HEK293 (cell line): ENCODE data around the gene ARL11.
A peak's percentile ranks its signal among the peaks of the same experiment; 100 is the strongest.

Source experiments
- CTCF ChIA-PET: fragments of 350-600 bp; formaldehyde crosslinking; extraction: SDS; loops from one replicate; lab custom pipeline; 2021; ENCODE audit warnings: antibody characterized with exemption; lab: Yijun Ruan, JAX
- POLR2A ChIA-PET: fragments of 300-600 bp; formaldehyde crosslinking; extraction: SDS; loops from one replicate; lab custom pipeline; 2020; ENCODE audit warnings: antibody characterized with exemption, inconsistent platforms; lab: Yijun Ruan, JAX
- H3K27ac ChIP-seq: fragments of 200-500 bp; sonication (Bioruptor generic); 2 replicates; pipeline ENCODE4 v1.5.1; 2014; ENCODE audit warnings: low read depth, low read length, control low read depth, inconsistent platforms; ENCODE audit errors: extremely low read depth
- H3K36me3 ChIP-seq, 2 experiments: fragments of 200-500 bp in 1 of 2; sonication (Bioruptor generic) in 1 of 2; 1 replicate in 1 of 2; 2 replicates in 1 of 2; pipeline ENCODE4 v1.5.1; 2014 to 2017; ENCODE audit warnings: inconsistent platforms in 2 of 2, low read length in 2 of 2; ENCODE audit not compliant: control insufficient read depth in 2 of 2, insufficient read depth in 1 of 2
- H3K4me1 ChIP-seq: fragments of 200-500 bp; sonication (Bioruptor generic); 2 replicates; pipeline ENCODE4 v1.5.1; 2014; ENCODE audit warnings: mild to moderate bottlenecking, low read length, inconsistent platforms; ENCODE audit not compliant: control insufficient read depth, insufficient read depth
- H3K4me3 ChIP-seq: 2 replicates; pipeline ENCODE4 v1.5.1; 2011; ENCODE audit warnings: low read depth, mild to moderate bottlenecking, control low read depth, low read length, moderate library complexity
- H3K9me3 ChIP-seq: fragments of 200-500 bp; sonication (Bioruptor generic); 2 replicates; pipeline ENCODE4 v1.5.1; 2014; ENCODE audit warnings: low read depth, low read length, inconsistent platforms; ENCODE audit not compliant: control insufficient read depth, insufficient read depth
- IKZF3 ChIP-seq: fragments of 450-650 bp; IDR thresholded peaks from 2 replicates; pipeline ENCODE4 v1.5.0; 2018; ENCODE audit warnings: missing biosample characterization, mild to moderate bottlenecking, missing genetic modification characterization, moderate library complexity
- ZNF155 ChIP-seq: fragments of 450-650 bp; formaldehyde crosslinking; IDR thresholded peaks from 2 replicates; pipeline ENCODE4 v1.5.1; 2016; ENCODE audit warnings: missing biosample characterization, missing genetic modification characterization
- ZNF169 ChIP-seq: fragments of 450-650 bp; formaldehyde crosslinking; IDR thresholded peaks from 2 replicates; pipeline ENCODE4 v1.5.1; 2016; ENCODE audit warnings: missing biosample characterization, missing genetic modification characterization
- ZNF274 ChIP-seq, 2 experiments: fragments of 200-500 bp in 1 of 2; fragments of 450-650 bp in 1 of 2; sonication (Bioruptor generic) in 1 of 2; formaldehyde crosslinking in 1 of 2; IDR thresholded peaks; 2 replicates each; pipeline versions ENCODE4 v1.5.1 to v1.6.1; 2014 to 2016; ENCODE audit warnings: borderline replicate concordance in 1 of 2, inconsistent platforms in 1 of 2, low read length in 1 of 2, missing biosample characterization in 1 of 2, missing genetic modification characterization in 1 of 2
- ZNF610 ChIP-seq: fragments of 450-650 bp; formaldehyde crosslinking; IDR thresholded peaks from 2 replicates; pipeline ENCODE4 v1.5.1; 2016; ENCODE audit warnings: missing biosample characterization, missing genetic modification characterization, borderline replicate concordance
- TF ChIP-seq, protein P1 (sequence below): fragments of 450-650 bp; formaldehyde crosslinking; IDR thresholded peaks from 2 replicates; pipeline ENCODE4 v1.5.1; 2016; ENCODE audit warnings: missing biosample characterization, missing genetic modification characterization, borderline replicate concordance
- TF ChIP-seq, protein P2 (sequence below): fragments of 450-650 bp; formaldehyde crosslinking; IDR thresholded peaks from 2 replicates; pipeline ENCODE4 v1.5.1; 2017; ENCODE audit warnings: missing biosample characterization, missing genetic modification characterization
- TF ChIP-seq, protein P3 (sequence below): sonication (generic); formaldehyde crosslinking; IDR thresholded peaks from 2 replicates; pipeline ENCODE4 v1.8.1; 2022; ENCODE audit warnings: mild to moderate bottlenecking, moderate library complexity, missing genetic modification reagents
- TF ChIP-seq, protein P4 (sequence below): fragments of 450-650 bp; formaldehyde crosslinking; IDR thresholded peaks from 2 replicates; pipeline ENCODE4 v1.5.1; 2017; ENCODE audit warnings: missing biosample characterization, missing genetic modification characterization
- TF ChIP-seq, protein P5 (sequence below): fragments of 450-650 bp; formaldehyde crosslinking; IDR thresholded peaks from 2 replicates; pipeline ENCODE4 v1.5.1; 2016; ENCODE audit warnings: missing biosample characterization, missing genetic modification characterization
- TF ChIP-seq, protein P6 (sequence below): fragments of 450-650 bp; formaldehyde crosslinking; IDR thresholded peaks from 2 replicates; pipeline ENCODE4 v1.5.1; 2016; ENCODE audit warnings: missing biosample characterization, missing genetic modification characterization
- TF ChIP-seq, protein P7 (sequence below): fragments of 450-650 bp; IDR thresholded peaks from 2 replicates; pipeline ENCODE4 v1.5.1; 2018; ENCODE audit warnings: missing biosample characterization, missing genetic modification characterization

Gene ARL11

DNA sequence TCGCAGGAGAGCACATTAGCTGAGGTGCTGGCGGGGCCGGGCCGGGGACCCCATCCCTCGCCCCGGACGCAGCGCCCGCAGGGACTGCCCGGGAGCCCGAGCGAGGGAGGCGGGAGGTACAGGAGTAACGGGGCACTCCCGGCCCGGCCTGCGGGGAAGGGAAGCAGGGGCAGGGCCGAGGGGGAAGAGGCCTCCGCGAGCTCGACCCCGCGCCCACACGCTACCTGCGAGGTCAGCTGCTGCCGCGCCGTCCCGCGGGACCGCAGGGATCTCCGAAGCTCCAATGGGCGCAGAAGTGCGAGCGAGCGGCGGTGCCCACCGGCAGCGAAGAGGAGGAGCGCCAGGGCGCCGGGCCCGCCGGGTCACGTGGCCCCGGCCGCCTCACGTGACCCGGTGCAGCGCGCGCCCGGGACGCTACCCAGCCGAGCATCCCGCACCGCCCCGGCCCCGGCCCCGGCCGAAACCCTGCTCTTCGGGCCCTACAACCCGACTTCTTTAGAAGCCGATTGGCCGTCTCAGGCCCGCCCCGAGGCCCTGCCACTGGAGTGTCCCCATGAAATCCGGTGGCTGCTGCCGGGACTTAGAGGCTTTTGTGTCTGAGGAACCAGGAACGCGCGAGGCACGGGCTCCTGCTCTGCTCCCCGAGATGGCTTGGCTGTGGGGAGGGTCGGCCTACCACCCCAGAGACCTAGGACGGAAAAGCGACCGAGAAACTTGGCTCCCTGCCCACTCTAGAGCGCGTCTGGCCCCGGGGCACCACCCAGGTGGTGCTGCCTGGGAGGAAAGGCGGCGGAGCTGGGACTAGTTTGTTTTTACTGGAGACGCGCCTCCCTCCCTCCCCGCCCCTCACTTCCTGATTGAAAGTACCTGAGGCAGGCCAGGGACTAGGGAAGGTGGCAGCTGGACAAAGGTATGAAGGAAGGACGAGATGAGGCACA, 42.8 kb upstream of the ARL11 start, which contains the start of gene RCBTB1 (continued):
- TF ChIP-seq, protein P1, sequence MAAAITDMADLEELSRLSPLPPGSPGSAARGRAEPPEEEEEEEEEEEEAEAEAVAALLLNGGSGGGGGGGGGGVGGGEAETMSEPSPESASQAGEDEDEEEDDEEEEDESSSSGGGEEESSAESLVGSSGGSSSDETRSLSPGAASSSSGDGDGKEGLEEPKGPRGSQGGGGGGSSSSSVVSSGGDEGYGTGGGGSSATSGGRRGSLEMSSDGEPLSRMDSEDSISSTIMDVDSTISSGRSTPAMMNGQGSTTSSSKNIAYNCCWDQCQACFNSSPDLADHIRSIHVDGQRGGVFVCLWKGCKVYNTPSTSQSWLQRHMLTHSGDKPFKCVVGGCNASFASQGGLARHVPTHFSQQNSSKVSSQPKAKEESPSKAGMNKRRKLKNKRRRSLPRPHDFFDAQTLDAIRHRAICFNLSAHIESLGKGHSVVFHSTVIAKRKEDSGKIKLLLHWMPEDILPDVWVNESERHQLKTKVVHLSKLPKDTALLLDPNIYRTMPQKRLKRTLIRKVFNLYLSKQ (tag by site-specific recombination) = no peak
- TF ChIP-seq, protein P2, sequence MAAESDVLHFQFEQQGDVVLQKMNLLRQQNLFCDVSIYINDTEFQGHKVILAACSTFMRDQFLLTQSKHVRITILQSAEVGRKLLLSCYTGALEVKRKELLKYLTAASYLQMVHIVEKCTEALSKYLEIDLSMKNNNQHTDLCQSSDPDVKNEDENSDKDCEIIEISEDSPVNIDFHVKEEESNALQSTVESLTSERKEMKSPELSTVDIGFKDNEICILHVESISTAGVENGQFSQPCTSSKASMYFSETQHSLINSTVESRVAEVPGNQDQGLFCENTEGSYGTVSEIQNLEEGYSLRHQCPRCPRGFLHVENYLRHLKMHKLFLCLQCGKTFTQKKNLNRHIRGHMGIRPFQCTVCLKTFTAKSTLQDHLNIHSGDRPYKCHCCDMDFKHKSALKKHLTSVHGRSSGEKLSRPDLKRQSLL = no peak
- TF ChIP-seq, protein P3, sequence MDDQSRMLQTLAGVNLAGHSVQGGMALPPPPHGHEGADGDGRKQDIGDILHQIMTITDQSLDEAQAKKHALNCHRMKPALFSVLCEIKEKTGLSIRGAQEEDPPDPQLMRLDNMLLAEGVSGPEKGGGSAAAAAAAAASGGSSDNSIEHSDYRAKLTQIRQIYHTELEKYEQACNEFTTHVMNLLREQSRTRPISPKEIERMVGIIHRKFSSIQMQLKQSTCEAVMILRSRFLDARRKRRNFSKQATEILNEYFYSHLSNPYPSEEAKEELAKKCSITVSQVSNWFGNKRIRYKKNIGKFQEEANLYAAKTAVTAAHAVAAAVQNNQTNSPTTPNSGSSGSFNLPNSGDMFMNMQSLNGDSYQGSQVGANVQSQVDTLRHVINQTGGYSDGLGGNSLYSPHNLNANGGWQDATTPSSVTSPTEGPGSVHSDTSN = no peak
- TF ChIP-seq ZNF155 (tag by site-specific recombination) (no peak), IKZF3 (tag by site-specific recombination) (0 out of 2 replicates have a peak, but pooled peaks have one; percentile 24), ZNF610 (tag by site-specific recombination) (peak; percentile 86)
- TF ChIP-seq, protein P4, sequence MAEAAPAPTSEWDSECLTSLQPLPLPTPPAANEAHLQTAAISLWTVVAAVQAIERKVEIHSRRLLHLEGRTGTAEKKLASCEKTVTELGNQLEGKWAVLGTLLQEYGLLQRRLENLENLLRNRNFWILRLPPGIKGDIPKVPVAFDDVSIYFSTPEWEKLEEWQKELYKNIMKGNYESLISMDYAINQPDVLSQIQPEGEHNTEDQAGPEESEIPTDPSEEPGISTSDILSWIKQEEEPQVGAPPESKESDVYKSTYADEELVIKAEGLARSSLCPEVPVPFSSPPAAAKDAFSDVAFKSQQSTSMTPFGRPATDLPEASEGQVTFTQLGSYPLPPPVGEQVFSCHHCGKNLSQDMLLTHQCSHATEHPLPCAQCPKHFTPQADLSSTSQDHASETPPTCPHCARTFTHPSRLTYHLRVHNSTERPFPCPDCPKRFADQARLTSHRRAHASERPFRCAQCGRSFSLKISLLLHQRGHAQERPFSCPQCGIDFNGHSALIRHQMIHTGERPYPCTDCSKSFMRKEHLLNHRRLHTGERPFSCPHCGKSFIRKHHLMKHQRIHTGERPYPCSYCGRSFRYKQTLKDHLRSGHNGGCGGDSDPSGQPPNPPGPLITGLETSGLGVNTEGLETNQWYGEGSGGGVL (tag by site-specific recombination) = peak; percentile 31; the same call in 1 of the 2 replicates
- TF ChIP-seq, protein P5, sequence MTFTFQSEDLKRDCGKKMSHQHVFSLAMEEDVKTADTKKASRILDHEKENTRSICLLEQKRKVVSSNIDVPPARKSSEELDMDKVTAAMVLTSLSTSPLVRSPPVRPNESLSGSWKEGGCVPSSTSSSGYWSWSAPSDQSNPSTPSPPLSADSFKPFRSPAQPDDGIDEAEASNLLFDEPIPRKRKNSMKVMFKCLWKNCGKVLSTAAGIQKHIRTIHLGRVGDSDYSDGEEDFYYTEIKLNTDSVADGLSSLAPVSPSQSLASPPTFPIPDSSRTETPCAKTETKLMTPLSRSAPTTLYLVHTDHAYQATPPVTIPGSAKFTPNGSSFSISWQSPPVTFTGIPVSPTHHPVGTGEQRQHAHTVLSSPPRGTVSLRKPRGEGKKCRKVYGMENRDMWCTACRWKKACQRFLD = peak; percentile 89; the same call in 1 of the 2 replicates
- TF ChIP-seq, protein P6, sequence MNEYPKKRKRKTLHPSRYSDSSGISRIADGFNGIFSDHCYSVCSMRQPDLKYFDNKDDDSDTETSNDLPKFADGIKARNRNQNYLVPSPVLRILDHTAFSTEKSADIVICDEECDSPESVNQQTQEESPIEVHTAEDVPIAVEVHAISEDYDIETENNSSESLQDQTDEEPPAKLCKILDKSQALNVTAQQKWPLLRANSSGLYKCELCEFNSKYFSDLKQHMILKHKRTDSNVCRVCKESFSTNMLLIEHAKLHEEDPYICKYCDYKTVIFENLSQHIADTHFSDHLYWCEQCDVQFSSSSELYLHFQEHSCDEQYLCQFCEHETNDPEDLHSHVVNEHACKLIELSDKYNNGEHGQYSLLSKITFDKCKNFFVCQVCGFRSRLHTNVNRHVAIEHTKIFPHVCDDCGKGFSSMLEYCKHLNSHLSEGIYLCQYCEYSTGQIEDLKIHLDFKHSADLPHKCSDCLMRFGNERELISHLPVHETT (tag by site-specific recombination) = no peak

DNA sequence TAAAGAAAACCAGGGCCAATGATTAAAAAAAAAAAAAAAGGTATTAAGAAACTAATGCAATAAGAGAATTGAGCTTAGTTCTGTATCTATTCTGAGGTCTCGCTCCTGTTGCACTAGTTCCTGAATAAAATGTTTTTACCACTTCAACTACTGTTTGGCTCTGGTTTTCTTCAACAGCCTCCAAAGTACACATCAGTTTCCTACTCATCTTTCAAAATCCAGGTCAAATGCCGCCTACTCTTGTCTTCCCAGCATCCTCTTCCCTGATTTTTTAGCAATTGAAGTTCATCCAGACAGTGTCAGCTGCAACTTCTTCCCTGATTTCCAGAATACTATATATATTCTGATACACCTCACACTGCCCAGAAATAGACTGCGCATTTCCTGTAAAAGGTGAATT, 41.6 kb upstream of the ARL11 start:
- no peak for TF ChIP-seq ZNF274 (IDR thresholded peaks at IDR 0.05; ENCODE audit: low read length)
- TF ChIP-seq ZNF274 (tag by site-specific recombination; IDR thresholded peaks at IDR 0.05; ENCODE audit: borderline replicate concordance) = no peak
- TF ChIP-seq, protein P7, sequence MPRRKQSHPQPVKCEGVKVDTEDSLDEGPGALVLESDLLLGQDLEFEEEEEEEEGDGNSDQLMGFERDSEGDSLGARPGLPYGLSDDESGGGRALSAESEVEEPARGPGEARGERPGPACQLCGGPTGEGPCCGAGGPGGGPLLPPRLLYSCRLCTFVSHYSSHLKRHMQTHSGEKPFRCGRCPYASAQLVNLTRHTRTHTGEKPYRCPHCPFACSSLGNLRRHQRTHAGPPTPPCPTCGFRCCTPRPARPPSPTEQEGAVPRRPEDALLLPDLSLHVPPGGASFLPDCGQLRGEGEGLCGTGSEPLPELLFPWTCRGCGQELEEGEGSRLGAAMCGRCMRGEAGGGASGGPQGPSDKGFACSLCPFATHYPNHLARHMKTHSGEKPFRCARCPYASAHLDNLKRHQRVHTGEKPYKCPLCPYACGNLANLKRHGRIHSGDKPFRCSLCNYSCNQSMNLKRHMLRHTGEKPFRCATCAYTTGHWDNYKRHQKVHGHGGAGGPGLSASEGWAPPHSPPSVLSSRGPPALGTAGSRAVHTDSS (tag by site-specific recombination) = no peak
- TF ChIP-seq ZNF169 (tag by site-specific recombination) = peak; percentile 89; the same call in 1 of the 2 replicates
- Histone ChIP-seq H3K9me3 (no peaks in the 10 kb centered on the region), H3K4me1 (no peaks in the 10 kb centered on the region), H3K4me3 (no peak overlapping the region), H3K27ac (no peak overlapping the region), H3K36me3 (peaks cover 0 to 7% of the 10 kb centered on the region in 2 experiments; a peak in 2 of 3 replicates)
- ChIA-PET CTCF (no interaction called here), POLR2A (interaction anchor here (0.7 kb wide), 1 partner anchor 142 kb away, joined by 3 read pairs; the partner anchor contains the start of genes CAB39L and SETDB2)
